ENCODE data around the gene TSFM.

The TSFM gene

GRCh38 chr12:57780284-57780897 lies 2.2 kb upstream of the TSFM start:
- no peak for DNase-seq (ENCODE audit: low spot score)

- DNase-seq (ENCODE audit: low spot score), result no peak
These were observed 1.3 kb upstream of the TSFM start for GRCh38 chr12:57781244-57781643.

GRCh38 chr12:57781801-57782200 lies 786 bp upstream of the TSFM start:
- DNase-seq (ENCODE audit: low spot score), result no peak

- no peak for DNase-seq (ENCODE audit: low spot score)
These were observed 362 bp upstream of the TSFM start for GRCh38 chr12:57782243-57782607.

GRCh38 chr12:57783466-57783801 lies 847 bp downstream of the TSFM start:
- no peak for DNase-seq (ENCODE audit: low spot score)

- DNase-seq (ENCODE audit: low spot score), result no peak
These were observed 1.3 kb downstream of the TSFM start for GRCh38 chr12:57783861-57784260.

GRCh38 chr12:57793920-57794319 lies 11.3 kb downstream of the TSFM start:
- peak; percentile 51 for DNase-seq (ENCODE audit: low spot score)

GRCh38 chr12:57795354-57795753 lies 12.8 kb downstream of the TSFM start:
- DNase-seq (ENCODE audit: low spot score), result no peak

- no peak for DNase-seq (ENCODE audit: low spot score)
These were observed 14.4 kb downstream of the TSFM start for GRCh38 chr12:57796996-57797395.

- DNase-seq (ENCODE audit: low spot score), result no peak
These were observed 15.3 kb downstream of the TSFM start for GRCh38 chr12:57797933-57798332.

GRCh38 chr12:57800965-57801364 lies 18.4 kb downstream of the TSFM start:
- DNase-seq (ENCODE audit: low spot score), result no peak

GRCh38 chr12:57802607-57803006 lies 20.0 kb downstream of the TSFM start:
- no peak for DNase-seq (ENCODE audit: low spot score)

GRCh38 chr12:57803319-57803893 lies 20.8 kb downstream of the TSFM start:
- peak; percentile 69 for DNase-seq (ENCODE audit: low spot score)

- no peak for DNase-seq (ENCODE audit: low spot score)
These were observed 24.1 kb downstream of the TSFM start for GRCh38 chr12:57806677-57807076.

- no peak for DNase-seq (ENCODE audit: low spot score)
These were observed 24.7 kb downstream of the TSFM start for GRCh38 chr12:57807285-57807684.

GRCh38 chr12:57808351-57808750 lies 25.8 kb downstream of the TSFM start:
- no peak for DNase-seq (ENCODE audit: low spot score)

GRCh38 chr12:57809425-57809824 lies 26.8 kb downstream of the TSFM start:
- no peak for DNase-seq (ENCODE audit: low spot score)

- DNase-seq (ENCODE audit: low spot score), result no peak
These were observed 27.9 kb downstream of the TSFM start for GRCh38 chr12:57810450-57810849.

GRCh38 chr12:57811028-57811755 lies 28.6 kb downstream of the TSFM start:
- DNase-seq (ENCODE audit: low spot score), result no peak

- DNase-seq (ENCODE audit: low spot score), result no peak
These were observed 30.8 kb downstream of the TSFM start for GRCh38 chr12:57813111-57813970.

GRCh38 chr12:57813971-57814772 lies 31.6 kb downstream of the TSFM start:
- DNase-seq (ENCODE audit: low spot score), result no peak

Measured in AG08396 (cell line).